H1 (cell line): Measurements from ENCODE around the gene PRKCZ. TPM values are rescaled to one million over a fixed set of nuclear protein-coding genes. Genes with fewer than 3 reads are reported as not detected.

Experiments
- CTCF ChIA-PET: fragments of 300-600 bp; sonication (Branson Sonifier 250); formaldehyde crosslinking; loops from one replicate; lab custom pipeline; 2021; ENCODE audit not compliant: partially characterized antibody; lab: Charles Lee
- POLR2A ChIA-PET: fragments of 300-600 bp; sonication (Branson Sonifier 250); formaldehyde crosslinking; loops from one replicate; lab custom pipeline; 2021; ENCODE audit warnings: inconsistent platforms; ENCODE audit not compliant: partially characterized antibody; lab: Charles Lee
- DNase-seq, 2 experiments: peaks; one replicate each; pipeline versions ENCODE4 v3.0.0 to v3.0.0-alpha.2; 2010 to 2022; ENCODE audit warnings: low spot score in 2 of 2, low read depth in 1 of 2, mixed read lengths in 1 of 2
- FAIRE-seq: peaks from 2 replicates; lab custom pipeline; 2011; peaks lifted over from hg19 to GRCh38; lab: Jason Lieb, UNC
- H2AFZ ChIP-seq: 2 replicates; pipeline ENCODE4 v1.8.1; 2012; ENCODE audit warnings: low read length, inconsistent platforms
- H2AK5ac ChIP-seq: 2 replicates; pipeline ENCODE4 v1.6.1; 2013; ENCODE audit warnings: low read depth, low read length
- H2BK120ac ChIP-seq: replicated peaks from 2 replicates; pipeline ENCODE3; 2013; ENCODE audit warnings: low read depth, low read length, inconsistent platforms
- H2BK12ac ChIP-seq: 2 replicates; pipeline ENCODE4 v1.6.1; 2013; ENCODE audit warnings: low read depth, low read length
- H2BK15ac ChIP-seq: 2 replicates; pipeline ENCODE4 v1.6.1; 2013; ENCODE audit warnings: low read length
- H2BK20ac ChIP-seq: 2 replicates; pipeline ENCODE4 v1.6.1; 2013; ENCODE audit warnings: low read length
- H2BK5ac ChIP-seq: 2 replicates; pipeline ENCODE4 v1.6.1; 2013; ENCODE audit warnings: low read depth, low read length
- H3K14ac ChIP-seq: 2 replicates; pipeline ENCODE4 v1.6.1; 2013; ENCODE audit warnings: inconsistent platforms; ENCODE audit not compliant: insufficient read length
- H3K18ac ChIP-seq: 2 replicates; pipeline ENCODE4 v1.6.1; 2013; ENCODE audit warnings: low read length; ENCODE audit errors: extremely low read depth
- H3K23ac ChIP-seq: 2 replicates; pipeline ENCODE4 v1.6.1; 2013; ENCODE audit warnings: inconsistent platforms; ENCODE audit not compliant: insufficient read length
- H3K23me2 ChIP-seq: 2 replicates; pipeline ENCODE4 v1.6.1; 2013; ENCODE audit warnings: low read depth, low read length
- H3K27ac ChIP-seq: 2 replicates; pipeline ENCODE4 v1.6.1; 2011; ENCODE audit warnings: low read depth, low read length, inconsistent platforms
- H3K27me3 ChIP-seq, 4 experiments: replicated peaks in 1 of 4; 1 replicate in 1 of 4; 2 replicates in 3 of 4; pipeline versions ENCODE4 v1.6.1 to v1.8.1; 2011 to 2013; ENCODE audit warnings: low read length in 3 of 4, mild to moderate bottlenecking in 3 of 4, inconsistent platforms in 2 of 4, mixed read lengths in 2 of 4, moderate library complexity in 1 of 4; ENCODE audit not compliant: control insufficient read depth in 3 of 4, insufficient read depth in 3 of 4; ENCODE audit errors: extremely low read depth in 1 of 4
- H3K36me3 ChIP-seq, 4 experiments: 2 replicates each; pipeline versions ENCODE4 v1.6.1 to v1.8.1; 2011 to 2013; ENCODE audit warnings: mild to moderate bottlenecking in 4 of 4, low read length in 3 of 4, moderate library complexity in 2 of 4, control low read depth in 1 of 4, inconsistent platforms in 1 of 4; ENCODE audit not compliant: insufficient read depth in 4 of 4, control insufficient read depth in 2 of 4
- H3K4ac ChIP-seq: replicated peaks from 2 replicates; pipeline ENCODE3; 2013; ENCODE audit warnings: low read length, low read depth, mixed read lengths, inconsistent platforms; ENCODE audit not compliant: insufficient read length
- H3K4me1 ChIP-seq, 4 experiments: replicated peaks in 1 of 4; 1 replicate in 1 of 4; 2 replicates in 3 of 4; pipeline versions ENCODE4 v1.6.1 to v1.8.1; 2011 to 2013; ENCODE audit warnings: low read length in 3 of 4, inconsistent platforms in 2 of 4, mixed read lengths in 1 of 4; ENCODE audit not compliant: insufficient read depth in 4 of 4, control insufficient read depth in 3 of 4
- H3K4me2 ChIP-seq, 2 experiments: 2 replicates each; pipeline versions ENCODE4 v1.6.1 to v1.8.1; 2011 to 2013; ENCODE audit warnings: low read depth in 2 of 2, low read length in 2 of 2, control low read depth in 1 of 2, inconsistent platforms in 1 of 2, mild to moderate bottlenecking in 1 of 2; ENCODE audit not compliant: insufficient read depth in 1 of 2
- H3K4me3 ChIP-seq, 4 experiments: fragments of 200-600, 300-600 bp in 1 of 4; sonication (generic), shearing (Covaris generic), sonication (Bioruptor Twin) in 1 of 4; 2 replicates each; pipeline versions ENCODE4 v1.5.1 to v1.8.1; 2011 to 2016; ENCODE audit warnings: low read length in 4 of 4, low read depth in 3 of 4, control low read depth in 2 of 4, inconsistent platforms in 2 of 4, mild to moderate bottlenecking in 2 of 4, mixed read lengths in 1 of 4, moderate library complexity in 1 of 4; ENCODE audit not compliant: insufficient read depth in 2 of 4; ENCODE audit errors: extremely low read depth in 1 of 4
- H3K56ac ChIP-seq: replicated peaks from 2 replicates; pipeline ENCODE3; 2013; ENCODE audit warnings: low read depth, mild to moderate bottlenecking, mixed read lengths, low read length, inconsistent platforms; ENCODE audit not compliant: insufficient read length
- H3K79me1 ChIP-seq: 2 replicates; pipeline ENCODE4 v1.6.1; 2013; ENCODE audit warnings: low read depth, low read length, control low read depth
- H3K79me2 ChIP-seq, 2 experiments: 2 replicates each; pipeline versions ENCODE4 v1.6.1 to v1.8.1; 2012 to 2013; ENCODE audit warnings: low read length in 2 of 2, mild to moderate bottlenecking in 2 of 2, inconsistent platforms in 1 of 2; ENCODE audit not compliant: insufficient read depth in 2 of 2, control insufficient read depth in 1 of 2
- H3K9ac ChIP-seq, 4 experiments: replicated peaks in 1 of 4; 1 replicate in 1 of 4; 2 replicates in 3 of 4; pipeline versions ENCODE4 v1.6.1 to v1.8.1; 2011 to 2013; ENCODE audit warnings: low read depth in 3 of 4, low read length in 3 of 4, control low read depth in 2 of 4, mild to moderate bottlenecking in 2 of 4, moderate library complexity in 2 of 4, inconsistent platforms in 1 of 4; ENCODE audit errors: extremely low read depth in 1 of 4
- H3K9me3 ChIP-seq, 2 experiments: 2 replicates each; pipeline versions ENCODE4 v1.6.1 to v1.8.1; 2012 to 2013; ENCODE audit warnings: mild to moderate bottlenecking in 2 of 2, moderate library complexity in 2 of 2, control low read depth in 1 of 2, inconsistent platforms in 1 of 2, low read depth in 1 of 2, low read length in 1 of 2, mixed read lengths in 1 of 2; ENCODE audit not compliant: insufficient read depth in 2 of 2
- H4K20me1 ChIP-seq, 2 experiments: replicated peaks in 1 of 2; 2 replicates each; pipeline versions ENCODE3 to v1.8.1; 2011 to 2013; ENCODE audit warnings: inconsistent platforms in 2 of 2, low read length in 2 of 2, mild to moderate bottlenecking in 1 of 2; ENCODE audit not compliant: insufficient read depth in 2 of 2, control insufficient read depth in 1 of 2
- H4K5ac ChIP-seq: 2 replicates; pipeline ENCODE4 v1.6.1; 2013; ENCODE audit warnings: low read length, low read depth, mixed read lengths, inconsistent platforms; ENCODE audit not compliant: insufficient read length
- H4K8ac ChIP-seq: 2 replicates; pipeline ENCODE4 v1.8.0; 2013; ENCODE audit warnings: mild to moderate bottlenecking, moderate library complexity, low read length, inconsistent platforms; ENCODE audit not compliant: insufficient read depth; ENCODE audit errors: extremely low read depth
- H4K91ac ChIP-seq: replicated peaks from 2 replicates; pipeline ENCODE3; 2013; ENCODE audit warnings: low read length, mixed read lengths, inconsistent platforms; ENCODE audit not compliant: insufficient read length
- ZNF274 ChIP-seq: IDR thresholded peaks from 2 replicates; pipeline ENCODE4 v1.7.0; 2012; ENCODE audit warnings: low read length, borderline replicate concordance; ENCODE audit errors: extremely low read depth
- WGBS, 2 experiments: shearing (Covaris generic) in 1 of 2; methylation state at CpG; one replicate each; pipeline versions ENCODE4 v1.1.6 to v1.1.7; 2013 to 2015; ENCODE audit warnings: low lambda C conversion rate in 2 of 2, mixed read lengths in 2 of 2, inconsistent platforms in 1 of 2, low coverage in 1 of 2, missing lambda C conversion rate in 1 of 2; ENCODE audit not compliant: insufficient replicate concordance in 2 of 2, insufficient coverage in 1 of 2, insufficient read length in 1 of 2; ENCODE audit errors: extremely low coverage in 1 of 2, missing lambda C conversion rate in 1 of 2; 5-methylcytosine and 5-hydroxymethylcytosine counted together
- polyA plus RNA-seq, 7 experiments: library from polyadenylated mRNA; depleted of rRNA in 3 of 7; stranded (reverse) in 5 of 7; unstranded in 2 of 7; fragments of >200 nt in 5 of 7; fragments of 200-250 nt in 2 of 7; gene quantifications; 1 replicate in 5 of 7; 2 replicates in 1 of 7; 4 replicates in 1 of 7; pipeline versions ENCODE4 v1.2.1 to v1.2.3, GENCODE V29; 2011 to 2013; ENCODE audit warnings: missing spikeins in 2 of 7, mixed read lengths in 2 of 7
- total RNA-seq: library from RNA; stranded (reverse); fragmentation: NEBNext Ultra II Directional; extraction: Animal tissue kit (Norgen Biotek cat#: 25700); gene quantifications from 2 replicates; pipeline ENCODE4 v1.2.1, GENCODE V29; 2021

PRKCZ gene
- total and polyA plus RNA-seq, 2 of the 8 experiments (the other 6 are each of a cell fraction or from before 2014, with no cell fraction given): 37.4 to 45.1 TPM

GRCh38 chr1:2000432-2000831 is 49.8 kb upstream of the PRKCZ start:
- POLR2A ChIA-PET: no interaction called here
- CTCF ChIA-PET: interaction anchor here (1.0 to 1.4 kb wide), 3 partner anchors 18 to 59 kb away, joined by 3 to 4 read pairs (median 4); no protein-coding TSS in a partner anchor
- 93% methylated on average over 7 of the region's 7 CpGs; no CpG with 5 or more reads in 1 of the 2 experiments for WGBS, 2 experiments

More at GRCh38 chr1:2000432-2000831, 49.8 kb upstream of the PRKCZ start:
- no peak overlapping the region for H2AFZ ChIP-seq
- H3K18ac ChIP-seq: no peak overlapping the region
- peaks cover 0 to 2% (median 0%) of the 10 kb centered on the region in 4 experiments; a peak in 3 of 7 replicates for H3K4me1 ChIP-seq
- H2BK15ac ChIP-seq: no peak overlapping the region
- H3K14ac ChIP-seq: no peak overlapping the region
- H4K8ac ChIP-seq: no peak overlapping the region
- no peaks in the 10 kb centered on the region for H3K79me1 ChIP-seq
- H3K79me2 ChIP-seq: no peaks in the 10 kb centered on the region
- H2BK5ac ChIP-seq: no peak overlapping the region
- FAIRE-seq: no peak
- H3K27ac ChIP-seq: no peak overlapping the region
- no peak overlapping the region for H3K23ac ChIP-seq
- H2BK20ac ChIP-seq: no peak overlapping the region
- H3K4me2 ChIP-seq: no peak overlapping the region
- no peak overlapping the region for H3K4ac ChIP-seq
- TF ChIP-seq ZNF274: no peak
- no peaks in the 10 kb centered on the region for H3K9me3 ChIP-seq
- no peak for DNase-seq
- H3K23me2 ChIP-seq: no peaks in the 10 kb centered on the region; the same call in 1 of the 2 replicates
- no peak overlapping the region for H2AK5ac ChIP-seq
- no peak overlapping the region for H4K5ac ChIP-seq
- H3K27me3 ChIP-seq: peaks cover 0 to 2% (median 0%) of the 10 kb centered on the region in 4 experiments; a peak in 3 of 7 replicates
- no peak overlapping the region for H4K91ac ChIP-seq
- H3K36me3 ChIP-seq: no peaks in the 10 kb centered on the region
- H4K20me1 ChIP-seq: no peaks in the 10 kb centered on the region
- H3K4me3 ChIP-seq: no peak overlapping the region
- H2BK12ac ChIP-seq: no peak overlapping the region
- no peak overlapping the region for H3K56ac ChIP-seq
- no peak overlapping the region for H2BK120ac ChIP-seq
- H3K9ac ChIP-seq: no peak overlapping the region
